AG04449 (cell line): Measurements from ENCODE around the gene CCL3.

Source experiments
- CTCF ChIA-PET: fragments of 350-600 bp; formaldehyde crosslinking; extraction: SDS; loops from one replicate; lab custom pipeline; 2021; ENCODE audit warnings: antibody characterized with exemption; lab: Yijun Ruan, JAX
- POLR2A ChIA-PET: fragments of 400-600, 350-600 bp; formaldehyde crosslinking; extraction: SDS; loops from one replicate; lab custom pipeline; 2020; ENCODE audit warnings: antibody characterized with exemption, inconsistent platforms; lab: Yijun Ruan, JAX
- DNase-seq: peaks from one replicate; pipeline ENCODE4 v3.0.0-alpha.2; 2010; ENCODE audit warnings: low read depth, low spot score
- H3K4me3 ChIP-seq: 2 replicates; pipeline ENCODE4 v1.5.1; 2011; ENCODE audit warnings: low read depth, mild to moderate bottlenecking, control low read depth, low read length
- CTCF ChIP-seq: IDR thresholded peaks from one replicate; pipeline ENCODE4 v1.5.1; 2011; ENCODE audit warnings: mild to moderate bottlenecking, moderate library complexity, low read length, control low read depth, inconsistent platforms; ENCODE audit not compliant: insufficient read depth; ENCODE audit errors: missing control alignments

The CCL3 gene

GRCh38 chr17:36060816-36061215 lies 29.1 kb downstream of the CCL3 start:
- ChIA-PET POLR2A (no interaction called here), CTCF (no interaction called here)
- H3K4me3 ChIP-seq = no peak overlapping the region
- DNase-seq = no peak
- TF ChIP-seq CTCF = no peak

GRCh38 chr17:36059406-36059805 lies 30.5 kb downstream of the CCL3 start:
- DNase-seq = no peak
- no peak overlapping the region for H3K4me3 ChIP-seq
- TF ChIP-seq CTCF = no peak
- POLR2A ChIA-PET = no interaction called here
- CTCF ChIA-PET = no interaction called here

GRCh38 chr17:36057911-36058310 lies 32.0 kb downstream of the CCL3 start:
- no peak for DNase-seq
- POLR2A ChIA-PET = no interaction called here
- CTCF ChIA-PET = no interaction called here
- H3K4me3 ChIP-seq = no peak overlapping the region
- no peak for TF ChIP-seq CTCF

GRCh38 chr17:36055921-36056520 lies 33.9 kb downstream of the CCL3 start:
- POLR2A ChIA-PET = no interaction called here
- DNase-seq = no peak
- TF ChIP-seq CTCF = no peak
- H3K4me3 ChIP-seq = no peak overlapping the region
- CTCF ChIA-PET = no interaction called here

- CTCF ChIA-PET = no interaction called here
- DNase-seq = no peak
- H3K4me3 ChIP-seq = no peak overlapping the region
- TF ChIP-seq CTCF = no peak
- POLR2A ChIA-PET = no interaction called here
Measured at GRCh38 chr17:36055171-36055570, 34.8 kb downstream of the CCL3 start.

- CTCF ChIA-PET = no interaction called here
- no peak for TF ChIP-seq CTCF
- H3K4me3 ChIP-seq = no peak overlapping the region
- DNase-seq = no peak
- POLR2A ChIA-PET = no interaction called here
Measured at GRCh38 chr17:36049643-36050042, 40.3 kb downstream of the CCL3 start.
